SU-DHL-6 (cell line): Measurements from ENCODE around the gene GYPC.
A peak's percentile ranks its signal among the peaks of the same experiment; 100 is the strongest.

ENCODE experiments used
- H2AFZ ChIP-seq: fragments of 200-600 bp; sonication (generic); 2 replicates; pipeline ENCODE4 v1.6.1; 2014; ENCODE audit warnings: low read depth, mild to moderate bottlenecking, moderate library complexity, mixed read lengths, antibody characterized with exemption, low read length; ENCODE audit not compliant: severe bottlenecking
- H3F3A ChIP-seq: fragments of 200-600 bp; shearing (Covaris generic); 2 replicates; pipeline ENCODE4 v1.6.0; 2016; ENCODE audit warnings: antibody characterized with exemption, mild to moderate bottlenecking; ENCODE audit not compliant: insufficient read depth
- H3K27ac ChIP-seq: fragments of 200-600 bp; sonication (generic); 2 replicates; pipeline ENCODE4 v1.5.1; 2016; ENCODE audit warnings: low read depth, mild to moderate bottlenecking, low read length, moderate library complexity, mixed read lengths
- H3K27me3 ChIP-seq: fragments of 200-600 bp; sonication (generic), shearing (Covaris generic); 2 replicates; pipeline ENCODE4 v1.6.0; 2014; ENCODE audit warnings: mild to moderate bottlenecking, low read length
- H3K36me3 ChIP-seq: fragments of 200-600 bp; sonication (generic); 2 replicates; pipeline ENCODE4 v1.6.1; 2014; ENCODE audit warnings: mild to moderate bottlenecking, low read length, mixed read lengths
- H3K4me2 ChIP-seq: fragments of 300-600, 200-600 bp; shearing (Covaris generic), sonication (generic); 2 replicates; pipeline ENCODE4 v1.6.0; 2014; ENCODE audit warnings: low read length, low read depth, mild to moderate bottlenecking; ENCODE audit not compliant: poor library complexity, severe bottlenecking
- H3K4me3 ChIP-seq: fragments of 200-600 bp; sonication (generic); 2 replicates; pipeline ENCODE4 v1.5.1; 2014; ENCODE audit warnings: antibody characterized with exemption, low read length, mild to moderate bottlenecking, mixed read lengths; ENCODE audit not compliant: insufficient read depth, poor library complexity, severe bottlenecking
- H3K79me2 ChIP-seq: fragments of 200-600 bp; sonication (generic); 2 replicates; pipeline ENCODE4 v1.6.1; 2014; ENCODE audit warnings: mild to moderate bottlenecking, low read length, moderate library complexity; ENCODE audit not compliant: insufficient read depth
- H3K9ac ChIP-seq: fragments of 200-600 bp; sonication (generic); 2 replicates; pipeline ENCODE4 v1.7.0; 2014; ENCODE audit warnings: mild to moderate bottlenecking, low read length
- H3K9me2 ChIP-seq: fragments of 200-600 bp; sonication (generic); replicated peaks from 2 replicates; pipeline ENCODE4 v1.6.1; 2014; ENCODE audit warnings: low read length; ENCODE audit not compliant: insufficient read depth
- H3K9me3 ChIP-seq: fragments of 200-600 bp; sonication (generic); 2 replicates; pipeline ENCODE4 v1.6.1; 2014; ENCODE audit warnings: low read length, mixed read lengths; ENCODE audit not compliant: insufficient read depth
- H4K20me1 ChIP-seq: fragments of 200-600 bp; sonication (generic); 2 replicates; pipeline ENCODE4 v1.6.1; 2014; ENCODE audit warnings: low read depth, mild to moderate bottlenecking, antibody characterized with exemption, low read length, moderate library complexity, mixed read lengths
- CTCF ChIP-seq: fragments of 200-600 bp; sonication (generic); IDR thresholded peaks from one replicate; pipeline ENCODE4 v1.5.1; 2017; ENCODE audit warnings: antibody characterized with exemption, mild to moderate bottlenecking, low read length, moderate library complexity; ENCODE audit not compliant: insufficient read depth, poor library complexity, severe bottlenecking
- EZH2phosphoT487 ChIP-seq: fragments of 200-600 bp; sonication (generic), shearing (Covaris generic); conservative IDR thresholded peaks from 2 replicates; pipeline ENCODE4 v1.6.1; 2018; ENCODE audit warnings: mild to moderate bottlenecking, antibody characterized with exemption, low read length, moderate library complexity, mixed read lengths

Gene GYPC

DNA sequence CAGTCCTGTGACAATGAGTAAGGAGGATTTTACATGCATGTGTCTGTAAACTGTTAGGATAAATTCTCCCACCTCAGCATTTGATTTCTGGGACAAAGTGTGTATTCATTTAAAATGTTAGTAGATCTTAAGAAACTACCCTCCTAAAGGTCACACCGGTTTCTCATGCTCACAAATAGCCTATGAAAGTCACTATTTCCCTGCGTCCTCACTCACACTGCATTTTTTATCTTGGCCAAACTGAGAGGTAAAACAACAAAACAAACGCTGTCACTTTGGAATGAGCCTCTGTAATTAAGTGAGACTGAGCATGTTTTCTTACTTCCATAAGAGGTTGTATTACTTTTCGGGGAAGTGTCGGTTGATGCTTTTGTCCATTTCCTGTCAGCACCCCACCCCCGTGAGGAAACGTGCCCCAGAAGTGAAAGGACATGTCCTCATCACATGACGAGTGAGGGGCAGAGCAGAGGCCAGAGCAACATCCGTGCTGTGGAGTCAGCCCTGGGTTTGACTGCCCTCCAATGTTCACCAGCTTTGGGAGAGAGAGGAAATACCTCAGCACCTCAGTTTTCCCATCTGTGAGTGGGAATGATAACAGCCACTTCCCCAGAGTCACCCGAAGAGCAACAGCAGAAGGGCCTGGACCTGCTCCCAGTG lies 3.1 kb downstream of the GYPC start:
- no peaks in the 10 kb centered on the region for H3K36me3 ChIP-seq
- no peaks in the 10 kb centered on the region for H4K20me1 ChIP-seq
- no peak overlapping the region for H3K4me2 ChIP-seq
- H3K9me2 ChIP-seq, result no peaks in the 10 kb centered on the region
- H3K4me3 ChIP-seq, result no peak overlapping the region
- no peaks in the 10 kb centered on the region for H3K27me3 ChIP-seq
- TF ChIP-seq EZH2phosphoT487 (no peak), CTCF (no peak)
- no peaks in the 10 kb centered on the region for H3K79me2 ChIP-seq
- no peaks in the 10 kb centered on the region for H3K9me3 ChIP-seq
- H3K9ac ChIP-seq, result no peak overlapping the region
- H3K27ac ChIP-seq, result no peak overlapping the region
- no peaks in the 10 kb centered on the region for H3F3A ChIP-seq
- peak overlapping the region; percentile 14 for H2AFZ ChIP-seq

- Histone ChIP-seq H2AFZ (no peak overlapping the region), H3K4me2 (no peak overlapping the region), H3K9me2 (no peaks in the 10 kb centered on the region), H3K79me2 (no peaks in the 10 kb centered on the region), H4K20me1 (no peaks in the 10 kb centered on the region), H3K9ac (no peak overlapping the region), H3F3A (no peaks in the 10 kb centered on the region), H3K27me3 (no peaks in the 10 kb centered on the region), H3K36me3 (no peaks in the 10 kb centered on the region), H3K4me3 (no peak overlapping the region), H3K27ac (no peak overlapping the region), H3K9me3 (no peaks in the 10 kb centered on the region)
- TF ChIP-seq EZH2phosphoT487 (no peak), CTCF (no peak)
These were observed 3.9 kb downstream of the GYPC start for GRCh38 chr2:126659562-126660467.

- Histone ChIP-seq H3K9me2 (no peaks in the 10 kb centered on the region), H4K20me1 (no peaks in the 10 kb centered on the region), H2AFZ (no peak overlapping the region), H3F3A (no peaks in the 10 kb centered on the region), H3K36me3 (no peaks in the 10 kb centered on the region), H3K9ac (no peak overlapping the region), H3K9me3 (no peaks in the 10 kb centered on the region), H3K4me3 (no peak overlapping the region), H3K27me3 (no peaks in the 10 kb centered on the region), H3K79me2 (no peaks in the 10 kb centered on the region), H3K27ac (no peak overlapping the region), H3K4me2 (no peak overlapping the region)
- TF ChIP-seq CTCF, result no peak
- TF ChIP-seq EZH2phosphoT487, result no peak
These were observed 5.0 kb downstream of the GYPC start for GRCh38 chr2:126660971-126661370.
